Skeletal muscle tissue (tissue), 4 donors: ENCODE results near the gene LGALS3. TPM values are rescaled to one million over a fixed set of nuclear protein-coding genes. Genes with fewer than 3 reads are reported as not detected.

Experiments used
- H3K27ac ChIP-seq: one replicate; pipeline ENCODE4 v1.7.0; 2013; ENCODE audit warnings: mild to moderate bottlenecking, low read depth, low read length, inconsistent platforms
- H3K27me3 ChIP-seq, 3 donors: one replicate each; pipeline ENCODE4 v1.7.0; 2013; ENCODE audit warnings: low read length in 3 of 3; ENCODE audit not compliant: control insufficient read depth in 3 of 3, insufficient read depth in 3 of 3
- H3K36me3 ChIP-seq, 3 donors: one replicate each; pipeline ENCODE4 v1.7.0; 2013; ENCODE audit warnings: low read length in 3 of 3; ENCODE audit not compliant: control insufficient read depth in 3 of 3, insufficient read depth in 3 of 3
- H3K4me1 ChIP-seq, 3 donors: one replicate each; pipeline ENCODE4 v1.7.0; 2013; ENCODE audit warnings: low read length in 3 of 3, mild to moderate bottlenecking in 3 of 3; ENCODE audit not compliant: control insufficient read depth in 3 of 3, insufficient read depth in 3 of 3
- H3K4me3 ChIP-seq, 3 donors: one replicate each; pipeline ENCODE4 v1.7.0; 2013; ENCODE audit warnings: low read length in 3 of 3
- H3K9ac ChIP-seq, 3 donors: one replicate each; pipeline ENCODE4 v1.7.0; 2013; ENCODE audit warnings: low read length in 3 of 3, mild to moderate bottlenecking in 3 of 3, moderate library complexity in 2 of 3, low read depth in 1 of 3
- H3K9me3 ChIP-seq, 3 donors: one replicate each; pipeline ENCODE4 v1.7.0; 2013; ENCODE audit warnings: low read length in 3 of 3; ENCODE audit not compliant: control insufficient read depth in 3 of 3
- total RNA-seq: library from RNA; depleted of rRNA; stranded (reverse); fragments of >200 nt; gene quantifications from one replicate; pipeline ENCODE4 v1.2.3, GENCODE V29; 2014
- donor health status: Osteomylitis.

Gene LGALS3
- total RNA-seq, 1 donor from 2014 or later, result 32.4 TPM

DNA sequence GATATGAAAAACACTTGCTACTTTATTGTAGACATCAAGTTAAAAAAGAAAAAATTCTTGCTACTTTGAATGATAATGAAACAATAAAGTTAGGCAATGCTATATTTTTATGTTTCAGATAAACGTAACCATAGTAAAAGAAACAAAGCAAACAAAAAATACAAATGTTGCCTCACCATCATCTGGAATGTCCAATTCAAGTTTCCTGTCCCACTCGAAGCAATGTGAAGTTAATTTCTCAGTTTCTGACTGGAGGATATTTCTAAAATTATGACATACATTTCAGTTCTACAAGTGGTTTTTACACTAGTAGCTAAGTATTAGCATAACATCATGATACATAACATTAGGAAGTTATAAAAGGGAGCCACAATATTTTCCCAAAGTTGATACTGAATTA lies 41.5 kb downstream of the LGALS3 start:
- Histone ChIP-seq H3K36me3 (no peaks in the 10 kb centered on the region), H3K4me3 (no peak overlapping the region), H3K27ac (no peak overlapping the region), H3K9ac (no peak overlapping the region), H3K4me1 (no peaks in the 10 kb centered on the region), H3K27me3 (no peaks in the 10 kb centered on the region), H3K9me3 (no peaks in the 10 kb centered on the region)

GRCh38 chr14:55180006-55180405 lies 51.0 kb downstream of the LGALS3 start:
- no peak overlapping the region for H3K27ac ChIP-seq
- H3K27me3 ChIP-seq, result no peaks in the 10 kb centered on the region
- H3K9ac ChIP-seq, result no peak overlapping the region
- no peaks in the 10 kb centered on the region for H3K4me1 ChIP-seq
- no peaks in the 10 kb centered on the region for H3K9me3 ChIP-seq
- no peaks in the 10 kb centered on the region for H3K36me3 ChIP-seq
- no peak overlapping the region for H3K4me3 ChIP-seq

GRCh38 chr14:55180434-55180833 lies 51.4 kb downstream of the LGALS3 start:
- no peaks in the 10 kb centered on the region for H3K36me3 ChIP-seq
- H3K9ac ChIP-seq, result no peak overlapping the region
- H3K27me3 ChIP-seq, result no peaks in the 10 kb centered on the region
- H3K4me1 ChIP-seq, result no peaks in the 10 kb centered on the region
- no peak overlapping the region for H3K4me3 ChIP-seq
- no peaks in the 10 kb centered on the region for H3K9me3 ChIP-seq
- H3K27ac ChIP-seq, result no peak overlapping the region

GRCh38 chr14:55188686-55189295 lies 59.7 kb downstream of the LGALS3 start:
- Histone ChIP-seq H3K36me3 (no peaks in the 10 kb centered on the region), H3K9ac (no peak overlapping the region), H3K9me3 (no peaks in the 10 kb centered on the region)

DNA sequence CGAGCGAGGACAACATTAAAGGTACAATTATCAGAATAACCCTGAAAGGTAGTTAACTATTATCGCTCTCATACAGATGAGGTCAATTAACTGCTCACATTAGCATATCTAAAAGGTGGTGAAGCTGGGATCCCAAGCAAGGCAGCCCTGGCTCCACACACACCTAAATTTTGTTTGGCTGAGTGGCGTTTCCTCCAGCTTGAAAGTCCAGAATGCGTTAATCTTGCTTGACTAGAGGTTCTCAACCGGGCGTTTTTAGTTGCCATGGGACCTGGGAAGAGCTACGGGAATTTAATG lies 61.8 kb downstream of the LGALS3 start:
- Histone ChIP-seq H3K9me3 (no peaks in the 10 kb centered on the region), H3K4me1 (peaks cover 7% of the 10 kb centered on the region in 3 donors), H3K36me3 (no peaks in the 10 kb centered on the region), H3K27me3 (no peaks in the 10 kb centered on the region), H3K9ac (no peak overlapping the region), H3K4me3 (peak overlapping the region in 2 of 3 donors; percentile 79 to 83), H3K27ac (no peak overlapping the region)

More at GRCh38 chr14:55188686-55189295, 59.7 kb downstream of the LGALS3 start:
- Histone ChIP-seq H3K4me1 (peaks cover 7% of the 10 kb centered on the region in 3 donors), H3K27me3 (no peaks in the 10 kb centered on the region), H3K27ac (no peak overlapping the region), H3K4me3 (no peak overlapping the region)

DNA sequence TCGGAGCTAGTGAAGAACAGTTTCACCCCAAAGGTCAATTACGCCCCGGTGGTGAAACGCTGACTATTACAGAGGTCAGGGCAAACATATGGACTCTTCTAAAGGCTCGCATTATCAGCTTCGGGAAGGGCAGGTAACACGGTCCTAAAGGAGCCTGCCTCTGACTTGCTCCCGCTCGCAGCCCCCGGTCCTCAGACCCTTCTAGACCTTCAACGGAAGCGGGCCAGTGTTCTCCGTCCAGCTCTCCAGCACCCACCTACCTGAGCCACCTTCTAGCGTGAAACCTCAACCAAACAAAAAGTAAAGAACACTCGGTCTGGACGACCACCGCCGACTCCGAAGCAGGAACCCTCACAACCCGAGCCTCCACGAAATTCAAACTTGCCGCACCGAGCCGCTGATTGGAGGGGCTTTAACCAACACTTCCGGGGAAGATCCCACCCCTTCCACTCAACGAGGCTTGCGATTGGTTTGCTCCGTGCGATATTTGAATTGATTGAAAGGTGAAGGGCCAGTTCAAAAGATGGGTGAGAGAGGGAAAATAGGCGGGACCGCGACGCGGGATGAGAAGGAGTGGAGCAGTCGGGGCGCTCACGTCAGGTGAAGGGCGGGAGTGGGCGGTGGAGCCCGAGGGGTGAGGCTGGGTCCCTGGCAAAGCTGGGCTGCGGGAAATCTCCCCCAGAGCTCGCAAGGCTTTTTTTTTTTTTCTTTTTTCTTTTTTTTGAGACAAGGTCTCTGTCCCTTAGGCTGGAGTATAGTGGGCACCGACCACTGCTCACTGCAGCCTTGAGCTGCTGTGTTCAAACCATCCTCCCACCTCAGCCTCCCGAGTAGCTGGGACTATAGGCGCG lies 62.4 kb downstream of the LGALS3 start, which contains the start of gene DLGAP5:
DLGAP5 (minus strand) TSS at position 383 of the 851 bp plus-strand sequence. CDS start 2,406 bp downstream, outside the sequence.
- Histone ChIP-seq H3K9me3 (no peaks in the 10 kb centered on the region), H3K27me3 (no peaks in the 10 kb centered on the region), H3K36me3 (no peaks in the 10 kb centered on the region), H3K27ac (peak within 1 kb of the TSS; percentile 56), H3K4me1 (peaks cover 7% of the 10 kb centered on the region in 3 donors), H3K4me3 (peak within 1 kb of the TSS; percentile 73 to 83 (median 79)), H3K9ac (peak within 1 kb of the TSS; percentile 70 to 74 (median 71))

DNA sequence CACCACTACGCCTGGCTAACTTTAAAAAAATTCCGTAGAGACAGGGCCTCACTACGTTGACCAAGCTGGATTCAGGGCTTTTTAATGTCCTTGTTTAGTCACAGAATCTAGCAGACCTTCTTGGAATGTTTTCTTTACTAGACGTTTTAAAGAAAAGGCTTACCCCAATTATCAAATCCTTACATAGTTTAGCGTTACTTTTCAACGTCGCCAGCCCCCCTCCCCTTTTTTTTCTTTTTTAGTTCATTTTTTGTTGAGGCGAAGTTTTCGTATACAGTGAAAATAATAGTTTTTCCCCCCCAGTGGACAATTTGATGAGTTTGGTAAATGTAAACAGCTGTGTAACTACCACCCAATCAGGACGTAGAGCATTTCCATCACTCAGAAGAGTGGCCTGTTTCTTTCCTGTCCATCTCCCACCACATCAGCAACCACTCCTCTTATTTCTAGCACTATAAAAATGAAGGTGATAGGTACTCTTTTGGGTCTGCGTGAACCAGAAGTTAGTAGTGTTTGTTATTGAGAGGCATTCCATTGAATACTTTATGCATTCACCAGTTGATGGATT lies 63.1 kb downstream of the LGALS3 start:
- Histone ChIP-seq H3K27me3 (no peaks in the 10 kb centered on the region), H3K9ac (peak overlapping the region; percentile 70 to 74 (median 71)), H3K4me1 (peaks cover 7% of the 10 kb centered on the region in 3 donors), H3K36me3 (no peaks in the 10 kb centered on the region), H3K27ac (peak overlapping the region; percentile 56), H3K4me3 (peak overlapping the region; percentile 73 to 83 (median 79)), H3K9me3 (no peaks in the 10 kb centered on the region)

DNA sequence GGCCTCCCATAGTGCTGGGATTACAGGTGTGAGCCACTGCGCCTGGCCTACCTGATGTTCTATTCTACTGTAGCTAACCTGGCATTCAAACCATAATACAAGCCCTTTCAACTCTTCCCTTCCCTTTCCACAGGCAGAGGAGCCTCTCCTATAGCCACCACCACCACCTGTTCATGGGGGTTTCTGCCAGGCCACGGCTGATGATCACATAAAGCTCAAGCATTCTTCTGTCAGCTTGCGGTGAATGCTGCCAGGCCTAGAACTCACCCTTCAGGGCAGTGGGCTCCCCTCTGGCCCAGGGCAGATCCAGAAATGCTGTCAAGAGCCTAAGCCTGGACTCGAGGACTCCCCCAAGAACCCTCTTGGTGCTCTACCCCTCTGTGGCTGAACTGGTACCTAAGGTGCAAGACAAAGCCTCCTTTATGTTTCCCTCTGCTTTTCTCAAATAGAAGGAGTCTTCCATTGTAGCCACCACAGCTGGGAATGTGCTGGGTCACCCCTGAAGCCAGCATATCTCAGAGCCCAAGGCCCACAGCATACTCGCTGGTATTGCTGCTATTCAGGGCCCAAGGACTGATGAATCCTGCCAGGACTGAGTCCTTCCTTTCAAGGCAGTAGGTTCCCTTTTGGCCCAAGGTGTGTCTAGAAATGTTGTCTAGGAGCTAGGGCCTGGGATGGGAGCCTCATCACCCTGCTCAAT lies 65.8 kb downstream of the LGALS3 start:
- H3K9me3 ChIP-seq, result no peaks in the 10 kb centered on the region
- peaks cover 7% of the 10 kb centered on the region in 3 donors for H3K4me1 ChIP-seq
- H3K4me3 ChIP-seq, result no peak overlapping the region

More for the DNA sequence above, 65.8 kb downstream of the LGALS3 start:
- H3K36me3 ChIP-seq, result no peaks in the 10 kb centered on the region
- no peak overlapping the region for H3K9ac ChIP-seq
- H3K27me3 ChIP-seq, result no peaks in the 10 kb centered on the region
- H3K27ac ChIP-seq, result no peak overlapping the region
